ENCODE measurements around the gene ROBO1. TPM values are rescaled to one million over a fixed set of nuclear protein-coding genes. Genes with fewer than 3 reads are reported as not detected.

ROBO1 gene
- total and polyA plus RNA-seq, 9 donors = 26.2 to 77.2 (median 38.7) TPM

GRCh38 chr3:78749056-78749455, 1018.7 kb downstream of the ROBO1 start:
- no peak for DNase-seq
- Histone ChIP-seq H3K4me1 (ENCODE audit: control insufficient read depth, insufficient read depth, low read length) (no peaks in the 10 kb centered on the region), H3K27ac (ENCODE audit: low read length) (no peak overlapping the region), H3K27me3 (ENCODE audit: control insufficient read depth, insufficient read depth, low read length) (no peaks in the 10 kb centered on the region), H3K9me3 (replicated peaks; ENCODE audit: control insufficient read depth, low read depth, low read length) (no peaks in the 10 kb centered on the region), H3K36me3 (ENCODE audit: control insufficient read depth, insufficient read depth, low read length) (no peaks in the 10 kb centered on the region), H3K4me3 (ENCODE audit: low read length) (no peak overlapping the region)

GRCh38 chr3:78745847-78746246, 1022.0 kb downstream of the ROBO1 start:
- no peak overlapping the region for H3K27ac ChIP-seq (ENCODE audit: low read length)
- 100% methylated on average over 1 of the region's 5 CpGs for WGBS (ENCODE audit: insufficient coverage)

GRCh38 chr3:78742491-78742890, 1025.3 kb downstream of the ROBO1 start:
- no peak overlapping the region for H3K4me3 ChIP-seq (ENCODE audit: low read length)
- no peaks in the 10 kb centered on the region for H3K9me3 ChIP-seq (replicated peaks; ENCODE audit: control insufficient read depth, low read depth, low read length)
- no peaks in the 10 kb centered on the region for H3K4me1 ChIP-seq (ENCODE audit: control insufficient read depth, insufficient read depth, low read length)
- no CpG with 5 or more reads among the region's 1 CpG for WGBS (ENCODE audit: insufficient coverage)
- no peak for DNase-seq
- H3K27me3 ChIP-seq (ENCODE audit: control insufficient read depth, insufficient read depth, low read length) = no peaks in the 10 kb centered on the region
- no peak overlapping the region for H3K27ac ChIP-seq (ENCODE audit: low read length)
- H3K36me3 ChIP-seq (ENCODE audit: control insufficient read depth, insufficient read depth, low read length) = no peaks in the 10 kb centered on the region

More at GRCh38 chr3:78745847-78746246, 1022.0 kb downstream of the ROBO1 start:
- Histone ChIP-seq H3K36me3 (ENCODE audit: control insufficient read depth, insufficient read depth, low read length) (no peaks in the 10 kb centered on the region), H3K9me3 (replicated peaks; ENCODE audit: control insufficient read depth, low read depth, low read length) (no peaks in the 10 kb centered on the region), H3K4me3 (ENCODE audit: low read length) (no peak overlapping the region), H3K4me1 (ENCODE audit: control insufficient read depth, insufficient read depth, low read length) (no peaks in the 10 kb centered on the region), H3K27me3 (ENCODE audit: control insufficient read depth, insufficient read depth, low read length) (no peaks in the 10 kb centered on the region)
- DNase-seq = no peak

GRCh38 chr3:78742041-78742440, 1025.8 kb downstream of the ROBO1 start:
- Histone ChIP-seq H3K9me3 (replicated peaks; ENCODE audit: control insufficient read depth, low read depth, low read length) (no peaks in the 10 kb centered on the region), H3K27me3 (ENCODE audit: control insufficient read depth, insufficient read depth, low read length) (no peaks in the 10 kb centered on the region), H3K27ac (ENCODE audit: low read length) (no peak overlapping the region), H3K36me3 (ENCODE audit: control insufficient read depth, insufficient read depth, low read length) (no peaks in the 10 kb centered on the region), H3K4me1 (ENCODE audit: control insufficient read depth, insufficient read depth, low read length) (no peaks in the 10 kb centered on the region), H3K4me3 (ENCODE audit: low read length) (no peak overlapping the region)
- no peak for DNase-seq
- no CpG with 5 or more reads among the region's 2 CpGs for WGBS (ENCODE audit: insufficient coverage)

- Histone ChIP-seq H3K27me3 (ENCODE audit: control insufficient read depth, insufficient read depth, low read length) (no peaks in the 10 kb centered on the region), H3K36me3 (ENCODE audit: control insufficient read depth, insufficient read depth, low read length) (no peaks in the 10 kb centered on the region), H3K9me3 (replicated peaks; ENCODE audit: control insufficient read depth, low read depth, low read length) (no peaks in the 10 kb centered on the region), H3K4me3 (ENCODE audit: low read length) (no peak overlapping the region), H3K4me1 (ENCODE audit: control insufficient read depth, insufficient read depth, low read length) (no peaks in the 10 kb centered on the region), H3K27ac (ENCODE audit: low read length) (no peak overlapping the region)
- no CpG with 5 or more reads among the region's 1 CpG for WGBS (ENCODE audit: insufficient coverage)
- no peak for DNase-seq
Observed at GRCh38 chr3:78741066-78741645, 1026.6 kb downstream of the ROBO1 start.

- no peak for DNase-seq
- no peaks in the 10 kb centered on the region for H3K36me3 ChIP-seq (ENCODE audit: control insufficient read depth, insufficient read depth, low read length)
- peaks cover 2% of the 10 kb centered on the region for H3K4me1 ChIP-seq (ENCODE audit: control insufficient read depth, insufficient read depth, low read length)
- no peak overlapping the region for H3K27ac ChIP-seq (ENCODE audit: low read length)
- no peaks in the 10 kb centered on the region for H3K9me3 ChIP-seq (replicated peaks; ENCODE audit: control insufficient read depth, low read depth, low read length)
- H3K27me3 ChIP-seq (ENCODE audit: control insufficient read depth, insufficient read depth, low read length) = no peaks in the 10 kb centered on the region
- no peak overlapping the region for H3K4me3 ChIP-seq (ENCODE audit: low read length)
- WGBS (ENCODE audit: insufficient coverage) = no CpG with 5 or more reads among the region's 2 CpGs
Observed at GRCh38 chr3:78738833-78739232, 1029.0 kb downstream of the ROBO1 start.

- Histone ChIP-seq H3K4me1 (ENCODE audit: control insufficient read depth, insufficient read depth, low read length) (peaks cover 2% of the 10 kb centered on the region), H3K36me3 (ENCODE audit: control insufficient read depth, insufficient read depth, low read length) (no peaks in the 10 kb centered on the region), H3K9me3 (replicated peaks; ENCODE audit: control insufficient read depth, low read depth, low read length) (no peaks in the 10 kb centered on the region), H3K27me3 (ENCODE audit: control insufficient read depth, insufficient read depth, low read length) (no peaks in the 10 kb centered on the region), H3K27ac (ENCODE audit: low read length) (peak overlapping the region; percentile 21), H3K4me3 (ENCODE audit: low read length) (no peak overlapping the region)
- peak; percentile 60 for DNase-seq
- 11% methylated on average over 3 of the region's 5 CpGs for WGBS (ENCODE audit: insufficient coverage)
Observed at GRCh38 chr3:78737988-78738387, 1029.8 kb downstream of the ROBO1 start.

- Histone ChIP-seq H3K9me3 (replicated peaks; ENCODE audit: control insufficient read depth, low read depth, low read length) (no peaks in the 10 kb centered on the region), H3K36me3 (ENCODE audit: control insufficient read depth, insufficient read depth, low read length) (no peaks in the 10 kb centered on the region), H3K27me3 (ENCODE audit: control insufficient read depth, insufficient read depth, low read length) (no peaks in the 10 kb centered on the region), H3K4me1 (ENCODE audit: control insufficient read depth, insufficient read depth, low read length) (peaks cover 2% of the 10 kb centered on the region), H3K4me3 (ENCODE audit: low read length) (no peak overlapping the region), H3K27ac (ENCODE audit: low read length) (no peak overlapping the region)
- WGBS (ENCODE audit: insufficient coverage) = no CpG with 5 or more reads among the region's 2 CpGs
- DNase-seq = no peak
Observed at GRCh38 chr3:78736863-78737262, 1030.9 kb downstream of the ROBO1 start.

- 100% methylated on average over 1 of the region's 3 CpGs for WGBS (ENCODE audit: insufficient coverage)
- H3K4me3 ChIP-seq (ENCODE audit: low read length) = no peak overlapping the region
- no peaks in the 10 kb centered on the region for H3K36me3 ChIP-seq (ENCODE audit: control insufficient read depth, insufficient read depth, low read length)
- peaks cover 5% of the 10 kb centered on the region for H3K4me1 ChIP-seq (ENCODE audit: control insufficient read depth, insufficient read depth, low read length)
- H3K27me3 ChIP-seq (ENCODE audit: control insufficient read depth, insufficient read depth, low read length) = no peaks in the 10 kb centered on the region
- H3K9me3 ChIP-seq (replicated peaks; ENCODE audit: control insufficient read depth, low read depth, low read length) = no peaks in the 10 kb centered on the region
- DNase-seq = peak; percentile 62
- no peak overlapping the region for H3K27ac ChIP-seq (ENCODE audit: low read length)
Observed at GRCh38 chr3:78734048-78734637, 1033.7 kb downstream of the ROBO1 start.

GRCh38 chr3:78732893-78733292, 1034.9 kb downstream of the ROBO1 start:
- Histone ChIP-seq H3K27ac (ENCODE audit: low read length) (no peak overlapping the region), H3K9me3 (replicated peaks; ENCODE audit: control insufficient read depth, low read depth, low read length) (no peaks in the 10 kb centered on the region), H3K4me3 (ENCODE audit: low read length) (no peak overlapping the region), H3K4me1 (ENCODE audit: control insufficient read depth, insufficient read depth, low read length) (peaks cover 10% of the 10 kb centered on the region), H3K27me3 (ENCODE audit: control insufficient read depth, insufficient read depth, low read length) (no peaks in the 10 kb centered on the region), H3K36me3 (ENCODE audit: control insufficient read depth, insufficient read depth, low read length) (no peaks in the 10 kb centered on the region)
- DNase-seq = no peak
- no CpG with 5 or more reads among the region's 1 CpG for WGBS (ENCODE audit: insufficient coverage)

GRCh38 chr3:78732471-78732870, 1035.3 kb downstream of the ROBO1 start:
- Histone ChIP-seq H3K27me3 (ENCODE audit: control insufficient read depth, insufficient read depth, low read length) (no peaks in the 10 kb centered on the region), H3K4me3 (ENCODE audit: low read length) (no peak overlapping the region), H3K4me1 (ENCODE audit: control insufficient read depth, insufficient read depth, low read length) (peaks cover 10% of the 10 kb centered on the region), H3K9me3 (replicated peaks; ENCODE audit: control insufficient read depth, low read depth, low read length) (no peaks in the 10 kb centered on the region), H3K36me3 (ENCODE audit: control insufficient read depth, insufficient read depth, low read length) (no peaks in the 10 kb centered on the region), H3K27ac (ENCODE audit: low read length) (no peak overlapping the region)
- DNase-seq = no peak
- no CpG with 5 or more reads among the region's 1 CpG for WGBS (ENCODE audit: insufficient coverage)
